ENCODE data around the gene CES2.

GRCh38 chr16:66939366-66939765 is 4.0 kb downstream of the CES2 start:
- TF ChIP-seq CTCF (IDR thresholded peaks at IDR 0.05) (no peak), POLR2A (IDR thresholded peaks at IDR 0.05) (no peak)
